Calu3 (cell line): ENCODE data around the gene RGS16. TPM values are rescaled to one million over a fixed set of nuclear protein-coding genes. Genes with fewer than 3 reads are reported as not detected.

Source experiments
- BruUV-seq: library from RNA; stranded (reverse); fragments of 400-500 nt; replicated peaks from 2 replicates; lab custom pipeline; 2021; lab: Mats Ljungman, UMichigan
- CTCF ChIA-PET: fragments of 300-600 bp; sonication (Branson Sonifier 250); formaldehyde crosslinking; loops from one replicate; lab custom pipeline; 2022; ENCODE audit warnings: antibody characterized with exemption; lab: Charles Lee
- DNase-seq: peaks from one replicate; pipeline ENCODE4 v3.0.0; 2022
- H3K27ac Mint-ChIP-seq: one replicate; pipeline ENCODE4 v1.8.0; 2022; ENCODE audit warnings: mixed read lengths; ENCODE audit not compliant: unreplicated experiment
- H3K27me3 Mint-ChIP-seq: one replicate; pipeline ENCODE4 v1.8.0; 2022; ENCODE audit warnings: mixed read lengths; ENCODE audit not compliant: unreplicated experiment
- H3K36me3 Mint-ChIP-seq: one replicate; pipeline ENCODE4 v1.8.0; 2022; ENCODE audit warnings: mild to moderate bottlenecking, moderate library complexity, mixed read lengths; ENCODE audit not compliant: insufficient read depth, unreplicated experiment
- H3K4me1 Mint-ChIP-seq: one replicate; pipeline ENCODE4 v1.8.0; 2022; ENCODE audit warnings: mild to moderate bottlenecking, low read depth, mixed read lengths; ENCODE audit not compliant: unreplicated experiment
- H3K4me3 Mint-ChIP-seq: one replicate; pipeline ENCODE4 v1.8.0; 2022; ENCODE audit warnings: mild to moderate bottlenecking, low read depth, moderate library complexity, mixed read lengths; ENCODE audit not compliant: unreplicated experiment
- H3K9me3 Mint-ChIP-seq: one replicate; pipeline ENCODE4 v1.8.0; 2022; ENCODE audit warnings: low read depth, mixed read lengths; ENCODE audit not compliant: unreplicated experiment
- intact Hi-C: fragments of 100-400 bp; cut with micrococcal nuclease; formaldehyde crosslinking; loops from one replicate; pipeline ENCODE4 v1.10.0; 2022; ENCODE audit not compliant: unreplicated experiment
- total RNA-seq: library from RNA; stranded (reverse); gene quantifications from 2 replicates; pipeline ENCODE4 v1.2.3, GENCODE V29; 2022
- TF ChIP-seq, protein P1 (sequence below): fragments of 200-600 bp; IDR thresholded peaks from one replicate; pipeline ENCODE4 v1.8.0; 2022; ENCODE audit warnings: antibody characterized with exemption; ENCODE audit not compliant: unreplicated experiment

RGS16 gene
- total RNA-seq, 1 experiment from 2014 or later, result 1.2 TPM

DNA sequence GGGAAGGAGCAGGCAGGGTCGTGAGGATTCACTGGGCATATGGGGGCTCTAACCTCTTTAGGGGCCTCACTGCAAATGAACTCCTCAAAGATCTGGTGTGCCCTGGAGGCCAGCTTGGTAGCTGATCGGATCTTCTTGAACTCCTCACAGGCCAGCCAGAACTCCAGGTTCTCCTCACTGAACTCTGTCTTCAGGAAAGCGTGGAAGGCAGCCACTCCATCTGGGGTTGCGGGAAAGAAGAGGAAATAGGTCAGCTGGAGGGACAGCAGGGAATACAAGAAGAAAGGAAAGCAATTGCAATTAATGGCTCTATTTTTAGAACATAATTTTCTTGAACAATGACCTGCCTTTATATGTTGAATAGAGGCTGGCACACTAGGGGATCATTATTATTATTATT is 2.3 kb downstream of the RGS16 start:
- no TSS peak for BruUV-seq
- intact Hi-C loops, result loop anchor here (1.0 kb wide), 1 partner anchor 182 kb away; no protein-coding TSS in a partner anchor
- no peak overlapping the region for H3K27ac Mint-ChIP-seq
- H3K9me3 Mint-ChIP-seq, result no peaks in the 10 kb centered on the region
- CTCF ChIA-PET, result interaction anchor here (0.6 to 14.5 kb wide), 5 partner anchors 30 to 183 kb away, joined by 3 to 226 read pairs (median 3); no protein-coding TSS in a partner anchor
- DNase-seq, result no peak
- H3K27me3 Mint-ChIP-seq, result peaks cover 15% of the 10 kb centered on the region
- H3K36me3 Mint-ChIP-seq, result peaks cover 15% of the 10 kb centered on the region
- no peak overlapping the region for H3K4me3 Mint-ChIP-seq
- TF ChIP-seq, protein P1, sequence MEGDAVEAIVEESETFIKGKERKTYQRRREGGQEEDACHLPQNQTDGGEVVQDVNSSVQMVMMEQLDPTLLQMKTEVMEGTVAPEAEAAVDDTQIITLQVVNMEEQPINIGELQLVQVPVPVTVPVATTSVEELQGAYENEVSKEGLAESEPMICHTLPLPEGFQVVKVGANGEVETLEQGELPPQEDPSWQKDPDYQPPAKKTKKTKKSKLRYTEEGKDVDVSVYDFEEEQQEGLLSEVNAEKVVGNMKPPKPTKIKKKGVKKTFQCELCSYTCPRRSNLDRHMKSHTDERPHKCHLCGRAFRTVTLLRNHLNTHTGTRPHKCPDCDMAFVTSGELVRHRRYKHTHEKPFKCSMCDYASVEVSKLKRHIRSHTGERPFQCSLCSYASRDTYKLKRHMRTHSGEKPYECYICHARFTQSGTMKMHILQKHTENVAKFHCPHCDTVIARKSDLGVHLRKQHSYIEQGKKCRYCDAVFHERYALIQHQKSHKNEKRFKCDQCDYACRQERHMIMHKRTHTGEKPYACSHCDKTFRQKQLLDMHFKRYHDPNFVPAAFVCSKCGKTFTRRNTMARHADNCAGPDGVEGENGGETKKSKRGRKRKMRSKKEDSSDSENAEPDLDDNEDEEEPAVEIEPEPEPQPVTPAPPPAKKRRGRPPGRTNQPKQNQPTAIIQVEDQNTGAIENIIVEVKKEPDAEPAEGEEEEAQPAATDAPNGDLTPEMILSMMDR, result no peak
- H3K4me1 Mint-ChIP-seq, result no peaks in the 10 kb centered on the region

DNA sequence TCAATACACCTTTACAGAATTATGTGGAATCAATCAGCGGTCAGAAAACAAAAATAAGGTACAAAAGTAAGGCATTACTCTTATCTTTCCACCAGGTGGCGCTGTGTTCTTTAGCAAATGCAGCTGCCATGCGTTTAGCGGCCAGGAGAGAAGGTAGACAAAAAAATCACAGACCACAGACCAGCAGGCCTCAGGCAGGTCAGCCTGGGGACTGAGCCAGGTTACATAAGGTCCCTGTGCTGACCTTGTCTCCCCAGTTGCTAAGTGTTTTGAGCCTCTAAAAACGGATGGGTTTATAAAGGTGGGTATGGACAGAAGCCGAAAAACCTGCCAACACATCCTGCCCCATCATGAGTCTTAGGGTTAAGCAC is 2.8 kb downstream of the RGS16 start:
- no peak overlapping the region for H3K4me3 Mint-ChIP-seq
- H3K4me1 Mint-ChIP-seq, result no peaks in the 10 kb centered on the region
- intact Hi-C loops, result loop anchor here (1.0 kb wide), 1 partner anchor 183 kb away; no protein-coding TSS in a partner anchor
- peaks cover 15% of the 10 kb centered on the region for H3K27me3 Mint-ChIP-seq
- CTCF ChIA-PET, result interaction anchor here (0.6 to 14.5 kb wide), 7 partner anchors 9 to 183 kb away, joined by 3 to 226 read pairs (median 4); partner anchors contain the start of gene RGS8
- H3K9me3 Mint-ChIP-seq, result no peaks in the 10 kb centered on the region
- H3K27ac Mint-ChIP-seq, result no peak overlapping the region
- BruUV-seq, result no TSS peak
- DNase-seq, result peak; percentile 76
- TF ChIP-seq, protein P1, result peak; percentile 76
- peaks cover 15% of the 10 kb centered on the region for H3K36me3 Mint-ChIP-seq

DNA sequence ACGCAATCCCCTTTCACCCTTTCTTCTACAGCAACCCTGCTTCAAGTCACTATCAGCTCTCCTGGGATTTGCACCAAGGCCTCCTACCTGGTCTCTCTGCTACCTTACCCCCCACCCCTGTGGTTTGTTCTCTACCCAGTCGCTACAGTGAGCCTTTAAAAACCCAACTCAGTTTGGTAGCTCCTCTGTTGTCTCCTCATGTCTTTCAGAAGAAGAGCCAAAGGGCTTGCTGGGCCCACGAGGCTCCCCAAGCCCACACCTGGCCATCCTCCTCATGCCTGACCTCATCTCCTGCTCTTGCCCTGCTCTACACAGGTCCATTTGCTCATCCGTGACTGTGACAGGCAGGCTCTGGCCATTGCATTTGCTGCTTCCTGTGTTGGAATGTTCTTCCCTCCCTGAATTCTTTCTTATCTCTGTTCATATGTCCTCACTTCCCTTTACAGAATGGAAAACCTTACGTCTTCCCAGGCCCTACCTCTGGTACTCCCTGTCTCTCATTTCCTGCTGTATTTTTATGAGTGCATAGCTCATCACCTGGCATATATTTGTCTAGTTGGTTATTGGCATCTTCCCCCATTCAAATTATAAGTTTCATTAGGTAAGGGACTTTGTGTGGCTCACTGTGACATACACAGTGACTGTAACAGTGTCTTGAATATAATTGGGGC is 3.3 kb downstream of the RGS16 start:
- Mint-ChIP-seq H3K9me3 (no peaks in the 10 kb centered on the region), H3K27ac (no peak overlapping the region), H3K4me3 (no peak overlapping the region), H3K36me3 (peaks cover 15% of the 10 kb centered on the region), H3K4me1 (no peaks in the 10 kb centered on the region), H3K27me3 (peaks cover 20% of the 10 kb centered on the region)
- TF ChIP-seq, protein P1, result no peak
- BruUV-seq, result no TSS peak
- intact Hi-C loops, result loop anchor here (1.0 kb wide), 1 partner anchor 183 kb away; no protein-coding TSS in a partner anchor
- no peak for DNase-seq
- CTCF ChIA-PET, result interaction anchor here (0.7 to 14.5 kb wide), 6 partner anchors 8 to 184 kb away, joined by 3 to 226 read pairs (median 4); partner anchors contain the start of gene RGS8

DNA sequence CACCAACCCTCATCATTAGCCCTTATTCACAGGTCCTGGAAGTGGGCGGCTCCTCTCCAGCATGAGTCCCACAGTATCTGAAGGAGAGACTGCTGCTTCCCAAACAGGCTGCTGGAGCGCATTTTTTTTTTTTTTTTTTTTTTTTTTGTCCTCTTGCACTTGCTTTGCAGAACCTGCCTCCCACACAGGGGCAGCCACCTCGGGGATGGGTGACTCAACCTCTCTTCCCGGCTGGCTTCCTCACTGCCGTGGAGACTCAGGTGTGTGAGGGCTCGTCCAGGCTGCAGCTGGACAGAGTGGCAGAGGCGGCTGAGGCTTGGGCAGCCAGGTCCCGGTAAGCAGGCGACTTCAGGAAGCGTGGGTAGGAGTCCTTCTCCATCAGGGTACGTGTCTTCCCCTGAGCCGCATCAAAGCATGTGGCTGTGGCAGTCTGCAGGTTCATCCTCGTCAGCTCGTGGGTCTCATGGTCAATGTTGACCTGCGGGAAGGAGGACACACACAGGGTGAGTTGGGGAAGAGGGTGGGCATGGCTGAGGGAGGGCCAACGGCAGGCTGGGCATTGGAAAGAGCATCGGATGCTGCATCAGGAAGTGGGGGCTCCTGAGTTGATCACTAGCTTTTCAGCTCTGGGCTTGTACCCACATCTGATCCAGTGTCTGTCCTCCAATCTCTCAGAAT is 4.0 kb downstream of the RGS16 start:
- DNase-seq, result no peak
- peaks cover 15% of the 10 kb centered on the region for H3K36me3 Mint-ChIP-seq
- peaks cover 21% of the 10 kb centered on the region for H3K27me3 Mint-ChIP-seq

More for the DNA sequence above, 4.0 kb downstream of the RGS16 start:
- TF ChIP-seq, protein P1, result no peak
- intact Hi-C loops, result no loop called here
- Mint-ChIP-seq H3K4me1 (no peaks in the 10 kb centered on the region), H3K27ac (no peak overlapping the region), H3K4me3 (no peak overlapping the region), H3K9me3 (no peaks in the 10 kb centered on the region)
- CTCF ChIA-PET, result interaction anchor here (14.5 kb wide), 1 partner anchor 184 kb away, joined by 226 read pairs; no protein-coding TSS in a partner anchor
- BruUV-seq, result no TSS peak
